Suprapubic skin (tissue), 3 donors: ENCODE results near the gene NOD1.

Source experiments
- CTCF ChIP-seq, 2 donors: fragments of 200-600 bp in 1 of 2; fragments of 450-650 bp in 1 of 2; sonication (generic) in 1 of 2; IDR thresholded peaks; one replicate each; pipeline ENCODE4 v1.5.1; 2016 to 2019; ENCODE audit warnings: antibody characterized with exemption in 2 of 2, mild to moderate bottlenecking in 1 of 2, moderate library complexity in 1 of 2
- EP300 ChIP-seq: sonication (generic); formaldehyde crosslinking; IDR thresholded peaks from one replicate; pipeline ENCODE4 v1.6.1; 2017; ENCODE audit warnings: antibody characterized with exemption
- POLR2A ChIP-seq, 2 donors: fragments of 450-650 bp; IDR thresholded peaks; one replicate each; pipeline ENCODE4 v1.6.1; 2017; ENCODE audit warnings: antibody characterized with exemption in 2 of 2, mild to moderate bottlenecking in 2 of 2, moderate library complexity in 2 of 2

GRCh38 chr7:30513762-30514161, 35.2 kb upstream of the NOD1 start:
- no peak for TF ChIP-seq CTCF (IDR thresholded peaks at IDR 0.05)
- TF ChIP-seq EP300: no peak
- TF ChIP-seq POLR2A (IDR thresholded peaks at IDR 0.05): no peak
